Measurements from ENCODE around the gene OPRL1. TPM values are rescaled to one million over a fixed set of nuclear protein-coding genes. Genes with fewer than 3 reads are reported as not detected.

The OPRL1 gene
- total RNA-seq, 1 donor from 2014 or later = 0.52 TPM

DNA sequence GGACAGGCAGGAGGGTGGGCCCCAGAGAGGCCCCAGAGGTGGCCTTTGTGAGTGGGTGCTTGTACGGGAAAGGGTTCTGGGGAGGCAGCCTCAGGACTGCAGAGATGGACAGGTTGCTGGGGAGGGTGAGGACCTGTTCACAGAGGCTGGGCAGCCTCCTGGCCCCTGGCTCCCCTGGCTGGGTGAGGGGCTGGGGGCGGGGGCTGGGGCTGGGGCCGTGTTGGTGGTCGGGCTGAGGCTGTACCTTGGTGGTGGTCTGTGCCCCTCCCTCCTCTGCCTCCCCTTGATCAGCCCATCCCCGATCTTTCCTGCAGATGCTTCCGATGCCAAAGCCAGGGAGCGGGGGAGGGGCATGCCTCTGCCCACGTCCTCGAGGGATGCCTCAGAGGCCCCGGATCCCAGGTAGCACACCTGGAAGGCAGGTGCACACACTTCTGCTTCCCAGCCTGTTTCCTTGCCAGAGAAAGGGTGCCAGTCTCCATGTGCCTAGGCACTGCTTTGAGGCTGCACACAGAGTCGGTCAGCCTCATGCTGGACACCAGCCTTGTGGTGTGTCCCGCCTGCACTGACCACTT, 12.1 kb upstream of the OPRL1 start:
- Histone ChIP-seq H3K9me3 (replicated peaks) (no peaks in the 10 kb centered on the region), H3K4me1 (peaks cover 26% of the 10 kb centered on the region), H3K36me3 (peaks cover 8% of the 10 kb centered on the region), H3K27ac (replicated peaks) (no peak overlapping the region), H3K27me3 (ENCODE audit: low read depth) (no peaks in the 10 kb centered on the region), H3K4me3 (no peak overlapping the region)
- no peak for DNase-seq
- no peak for TF ChIP-seq CTCF (IDR thresholded peaks at IDR 0.05; ENCODE audit: borderline replicate concordance)
- intact Hi-C loops (cut with micrococcal nuclease) = no loop called here

DNA sequence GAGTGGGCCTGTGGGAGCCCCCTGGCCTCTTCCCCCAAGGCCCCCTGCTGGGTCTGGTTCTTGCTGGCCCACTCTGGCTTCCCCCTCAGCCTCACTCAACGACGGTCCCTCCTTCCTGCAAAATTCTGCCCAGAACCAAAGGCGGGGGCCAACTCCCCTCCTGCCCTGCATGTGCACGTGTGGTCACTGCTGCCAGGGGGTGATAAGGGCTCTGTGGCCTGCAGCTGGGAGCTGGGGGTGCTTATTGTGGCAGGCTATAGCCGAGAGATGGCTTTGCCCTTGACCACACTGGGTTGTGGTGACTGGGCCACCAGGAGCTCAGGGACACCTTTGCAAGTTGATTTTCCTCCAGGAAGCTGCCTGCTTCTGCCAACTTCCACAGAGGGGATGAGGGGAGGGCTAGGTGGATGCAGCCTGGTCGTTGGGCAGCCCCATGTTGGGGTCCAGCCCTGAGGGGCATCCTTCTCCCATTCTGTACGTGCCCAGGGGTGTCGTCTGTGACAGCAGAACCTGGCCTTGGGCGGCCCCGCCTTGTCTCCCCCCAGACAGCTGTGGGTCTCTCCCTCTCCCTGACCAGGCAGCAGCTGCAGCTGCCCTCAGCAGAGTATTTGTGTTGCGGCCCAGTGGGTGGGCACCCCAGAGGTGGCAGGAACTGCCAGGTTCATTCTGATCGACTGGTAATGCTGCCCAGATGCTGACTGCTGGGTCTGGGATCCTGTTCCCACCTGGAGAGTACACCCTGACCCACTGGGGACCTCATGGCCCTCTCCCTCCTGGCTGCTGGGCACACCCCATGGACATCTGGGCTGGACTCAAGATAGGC, 11.3 kb upstream of the OPRL1 start:
- Histone ChIP-seq H3K27me3 (ENCODE audit: low read depth) (no peaks in the 10 kb centered on the region), H3K4me3 (no peak overlapping the region), H3K9me3 (replicated peaks) (no peaks in the 10 kb centered on the region), H3K27ac (replicated peaks) (no peak overlapping the region), H3K36me3 (peaks cover 12% of the 10 kb centered on the region), H3K4me1 (peaks cover 20% of the 10 kb centered on the region)
- no peak for TF ChIP-seq CTCF (IDR thresholded peaks at IDR 0.05; ENCODE audit: borderline replicate concordance)
- no peak for DNase-seq
- intact Hi-C loops (cut with micrococcal nuclease) = no loop called here

DNA sequence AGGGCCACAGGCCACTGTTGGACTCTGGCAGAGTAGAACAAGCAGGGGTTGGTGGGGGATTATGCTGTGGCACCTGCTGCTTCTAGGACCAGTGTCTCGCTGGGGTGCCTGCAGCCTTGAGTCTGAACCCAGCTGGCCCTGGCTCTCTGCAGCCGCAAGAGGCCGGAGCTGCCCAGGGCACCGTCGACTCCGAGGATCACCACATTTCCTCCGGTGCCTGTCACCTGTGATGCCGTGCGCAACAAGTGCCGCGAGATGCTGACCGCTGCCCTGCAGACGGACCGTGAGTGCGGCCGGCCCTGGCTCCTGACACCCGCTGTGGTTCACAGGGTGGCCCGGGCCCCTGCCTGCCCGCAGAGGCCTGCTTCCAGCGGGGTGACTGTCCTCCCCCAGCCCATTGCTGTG, 10.7 kb upstream of the OPRL1 start:
- Histone ChIP-seq H3K36me3 (peaks cover 16% of the 10 kb centered on the region), H3K4me3 (no peak overlapping the region), H3K9me3 (replicated peaks) (no peaks in the 10 kb centered on the region), H3K27me3 (ENCODE audit: low read depth) (no peaks in the 10 kb centered on the region), H3K4me1 (peaks cover 14% of the 10 kb centered on the region), H3K27ac (replicated peaks) (no peak overlapping the region)
- DNase-seq = no peak
- intact Hi-C loops (cut with micrococcal nuclease) = no loop called here
- no peak for TF ChIP-seq CTCF (IDR thresholded peaks at IDR 0.05; ENCODE audit: borderline replicate concordance)

DNA sequence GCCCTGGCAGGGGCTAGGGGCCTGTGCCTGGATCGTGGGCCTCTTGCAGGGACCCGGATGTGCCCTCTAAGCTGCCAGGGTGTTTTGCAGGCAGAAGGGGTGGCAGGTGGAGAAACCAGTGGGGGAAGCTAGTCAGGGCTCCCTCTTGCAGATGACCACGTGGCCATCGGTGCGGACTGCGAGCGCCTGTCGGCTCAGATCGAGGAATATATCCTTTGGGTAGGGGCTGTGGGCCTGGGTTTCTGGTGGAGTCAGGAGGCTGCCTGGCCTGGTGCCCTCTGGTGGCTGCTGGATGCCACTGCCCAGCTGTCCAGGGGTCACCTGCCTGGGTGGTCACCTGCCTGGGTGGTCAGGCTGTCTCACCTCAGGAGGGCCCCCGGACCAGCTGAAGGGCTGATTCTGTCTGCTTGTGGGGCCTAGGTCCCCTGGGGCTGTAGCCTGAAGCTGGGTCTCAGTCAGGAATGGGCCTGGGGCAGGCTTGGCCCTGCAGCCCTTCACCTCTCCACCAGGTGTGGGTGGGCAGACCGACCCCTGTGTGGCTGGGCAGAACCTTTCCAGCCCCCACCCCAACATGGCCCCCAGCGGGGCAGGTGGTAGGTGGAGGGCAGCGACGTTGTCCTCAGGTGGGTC, 10.2 kb upstream of the OPRL1 start:
- intact Hi-C loops (cut with micrococcal nuclease) = no loop called here
- Histone ChIP-seq H3K4me1 (peaks cover 9% of the 10 kb centered on the region), H3K4me3 (no peak overlapping the region)

More for the DNA sequence above, 10.2 kb upstream of the OPRL1 start:
- H3K9me3 ChIP-seq (replicated peaks) = no peaks in the 10 kb centered on the region
- H3K27me3 ChIP-seq (ENCODE audit: low read depth) = no peaks in the 10 kb centered on the region
- no peak for DNase-seq
- TF ChIP-seq CTCF (IDR thresholded peaks at IDR 0.05; ENCODE audit: borderline replicate concordance) = peak; percentile 72
- no peak overlapping the region for H3K27ac ChIP-seq (replicated peaks)
- H3K36me3 ChIP-seq = peaks cover 16% of the 10 kb centered on the region

Measured in left ventricle myocardium inferior (tissue), 1 donor.